ENCODE data around the gene EEF1A2.

Gene EEF1A2

DNA sequence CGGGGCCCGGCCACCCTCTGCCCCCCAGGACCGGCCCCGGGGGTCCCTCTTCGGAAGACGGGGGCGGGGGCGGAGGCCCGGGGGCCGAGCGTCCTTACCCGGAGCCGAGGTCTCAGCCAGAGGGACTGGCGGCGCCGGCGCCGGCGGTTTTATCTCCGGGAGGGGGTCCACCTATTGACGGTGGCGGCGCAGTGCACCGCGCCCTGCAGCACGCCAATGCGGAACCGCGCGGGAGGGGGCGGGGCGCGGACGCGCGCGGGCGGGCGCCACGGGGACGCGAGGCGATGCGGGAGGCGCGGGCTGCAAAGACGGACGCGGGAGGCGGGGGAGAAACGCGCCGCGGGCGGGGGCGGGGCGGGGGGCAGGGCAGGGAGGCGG lies at the start of gene EEF1A2:
Gene EEF1A2, minus strand, starts transcription at position 124 of the 378 bp plus-strand sequence. CDS start 1,320 bp downstream, outside the sequence.
- DNase-seq (ENCODE audit: low read depth in 2 of 2): no peak

- DNase-seq (ENCODE audit: low read depth in 2 of 2): no peak
These were observed 49.7 kb upstream of the EEF1A2 start for GRCh38 chr20:63548542-63548941.

DNA sequence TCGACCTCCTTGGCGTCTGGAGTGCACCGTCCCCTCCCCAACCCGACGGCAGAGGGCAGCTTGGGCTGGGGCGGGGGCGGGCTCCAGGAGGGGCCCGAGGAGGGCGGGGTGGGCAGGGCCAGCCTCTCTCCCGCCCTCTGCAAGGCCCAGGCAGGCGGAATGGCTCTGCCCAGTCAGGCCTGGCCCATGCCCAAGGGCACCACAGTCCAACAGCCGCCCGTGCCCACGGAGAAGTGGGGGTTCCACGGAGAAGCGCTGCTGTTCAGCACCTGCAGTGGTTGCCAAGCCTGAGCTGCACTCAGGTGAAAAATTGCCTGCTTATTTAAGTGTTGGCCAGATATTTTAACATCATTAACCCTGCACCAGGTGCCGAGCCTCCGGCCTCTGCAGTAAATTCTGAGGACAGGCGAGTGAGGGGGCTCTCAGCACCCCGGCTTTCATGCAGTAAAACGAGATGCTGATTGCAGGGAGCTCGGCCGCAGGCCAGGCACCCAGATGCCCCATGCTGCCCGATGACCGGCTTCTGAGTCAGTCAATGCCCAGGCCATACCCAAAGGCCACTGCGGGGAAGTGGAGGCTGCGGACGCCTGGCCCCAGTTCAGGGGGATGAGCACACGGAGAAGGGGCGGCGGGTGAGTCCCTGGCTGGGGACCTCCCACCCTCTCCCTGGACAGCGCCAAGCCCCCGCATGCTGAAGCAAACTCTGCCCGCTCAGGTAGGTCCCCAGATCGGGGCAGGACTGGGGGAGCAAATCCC lies 49.0 kb upstream of the EEF1A2 start, which contains the start of gene SRMS:
Gene SRMS, minus strand, starts transcription at position 25 of the 756 bp plus-strand sequence. CDS start 286 bp downstream, outside the sequence.
- DNase-seq (ENCODE audit: low read depth in 2 of 2): no peak

DNA sequence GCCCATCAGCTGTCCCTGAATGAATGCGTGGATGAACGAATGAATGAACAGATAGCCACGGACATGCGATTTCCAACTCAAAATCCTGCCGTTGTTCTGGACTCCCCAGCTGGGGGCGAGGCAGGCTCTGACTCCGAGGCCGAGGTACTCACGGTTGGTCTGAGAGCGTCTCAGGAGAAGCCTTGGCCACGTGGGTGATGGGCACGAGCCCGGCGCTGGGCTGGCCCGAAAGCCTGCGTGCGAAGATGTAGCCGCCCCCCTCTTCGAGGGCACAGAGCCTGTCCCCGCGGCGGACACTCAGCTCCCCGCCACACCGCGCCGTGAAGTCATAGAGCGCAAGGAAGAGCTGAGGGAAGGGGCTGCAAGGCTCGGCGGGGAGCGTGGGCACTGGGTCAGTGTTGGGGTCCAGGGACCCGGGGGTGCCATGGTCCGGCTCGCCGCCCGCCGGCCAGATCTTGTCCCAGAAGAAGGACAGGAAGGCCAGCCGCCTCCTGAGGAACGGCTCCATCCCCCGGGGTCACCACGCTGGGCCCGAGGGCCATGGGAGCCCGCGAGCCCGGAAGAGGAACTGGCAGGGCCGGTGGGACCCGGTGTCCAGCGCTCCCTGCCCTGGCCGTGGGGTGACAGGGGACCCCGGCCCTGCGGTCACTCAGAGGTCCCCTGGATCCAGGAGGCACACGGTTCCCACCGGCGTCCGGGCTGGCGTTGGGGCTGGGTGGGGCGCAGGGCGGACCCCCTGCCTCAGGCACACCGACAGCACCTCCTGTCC lies 48.3 kb upstream of the EEF1A2 start:
- no peak for DNase-seq (ENCODE audit: low read depth in 2 of 2)

GRCh38 chr20:63546256-63546955 lies 47.5 kb upstream of the EEF1A2 start:
- DNase-seq (ENCODE audit: low read depth in 2 of 2): no peak

DNA sequence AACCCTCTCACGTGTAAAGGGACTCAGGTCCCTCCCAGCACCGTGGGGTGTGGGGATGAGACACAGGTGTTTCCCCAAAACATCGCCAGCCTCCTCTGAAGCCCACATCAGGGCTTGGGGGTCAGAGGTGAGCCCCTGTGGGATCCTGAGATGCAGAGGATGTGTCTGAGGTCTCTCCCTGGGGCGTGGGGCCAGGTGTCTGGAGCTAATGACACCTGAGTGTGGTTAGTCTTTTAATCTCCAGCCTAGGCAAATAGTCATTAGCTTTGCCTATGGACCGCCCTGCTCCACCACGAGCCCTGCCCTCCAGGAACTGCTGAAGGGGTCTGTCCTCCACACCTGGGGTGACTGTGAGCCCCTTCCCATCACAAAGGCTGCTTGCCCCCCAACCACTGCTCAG lies 46.9 kb upstream of the EEF1A2 start:
- DNase-seq (ENCODE audit: low read depth in 2 of 2): no peak

DNA sequence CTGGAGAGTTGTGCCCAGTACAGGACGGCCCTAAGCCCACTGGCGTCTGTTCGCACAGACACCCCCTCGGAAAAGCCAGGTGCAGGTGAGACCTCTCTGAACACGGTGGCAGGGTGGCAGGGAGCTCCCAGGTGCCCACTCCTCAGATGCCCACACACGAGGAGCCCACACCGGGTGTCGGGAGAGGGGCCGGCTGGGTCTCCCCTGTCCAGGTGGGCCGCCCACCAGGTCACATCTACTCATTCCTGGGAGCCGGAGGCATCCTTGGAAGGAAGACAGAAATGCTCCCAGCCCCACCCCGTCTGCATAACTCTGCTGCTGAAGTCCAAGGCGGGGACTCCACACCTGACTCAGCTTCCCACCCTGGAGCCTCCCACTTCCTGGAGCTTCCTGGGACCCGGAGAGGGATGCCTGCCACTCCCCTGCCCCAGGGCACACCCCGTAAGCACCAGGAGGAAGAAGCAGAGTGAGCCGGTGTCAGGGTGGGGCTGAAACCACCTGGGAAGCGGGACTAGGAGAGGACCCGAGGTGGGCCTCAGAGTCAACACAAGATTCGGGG lies 46.2 kb upstream of the EEF1A2 start:
- no peak for DNase-seq (ENCODE audit: low read depth in 2 of 2)

GRCh38 chr20:63544241-63544957 lies 45.5 kb upstream of the EEF1A2 start:
- no peak for DNase-seq (ENCODE audit: low read depth in 2 of 2)

DNA sequence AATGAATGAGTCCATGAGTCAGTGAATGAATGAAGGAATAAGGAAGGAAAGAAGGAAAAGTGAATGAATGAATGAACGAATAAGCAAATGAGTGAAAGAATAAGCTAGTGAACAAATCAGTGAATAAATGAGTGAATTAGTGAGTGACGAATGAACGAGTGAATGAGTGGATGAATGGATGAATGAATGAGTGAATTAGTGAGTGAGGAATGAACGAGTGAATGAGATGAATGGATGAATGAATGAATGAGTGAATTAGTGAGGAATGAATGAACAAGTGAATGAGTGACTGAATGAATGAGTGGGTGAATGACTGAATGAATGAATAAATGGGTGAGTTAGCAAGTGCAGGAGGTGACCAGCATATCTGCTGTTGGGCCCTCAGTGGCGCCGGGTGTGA lies 44.9 kb upstream of the EEF1A2 start:
- DNase-seq (ENCODE audit: low read depth in 2 of 2): no peak

DNA sequence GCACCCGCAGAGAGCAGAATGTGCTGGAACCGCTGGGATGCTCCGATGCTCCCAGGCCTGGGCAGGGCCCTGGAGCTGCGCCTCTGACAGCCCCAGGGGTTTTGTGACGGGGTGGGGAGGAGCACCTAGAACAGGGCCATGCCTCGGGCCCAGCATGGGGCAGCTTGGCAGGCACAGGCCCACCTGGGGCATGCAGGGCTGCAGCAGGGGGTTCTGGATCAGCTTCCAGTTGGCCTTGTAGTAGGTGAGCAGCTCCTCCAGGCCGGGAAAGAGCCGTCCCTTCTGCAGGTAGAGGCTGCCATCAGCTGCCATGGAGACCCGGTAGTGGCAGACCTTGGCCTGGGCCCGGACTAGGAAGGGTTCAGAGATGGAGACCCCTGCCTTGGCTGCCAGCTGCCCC lies 44.2 kb upstream of the EEF1A2 start:
- no peak for DNase-seq (ENCODE audit: low read depth in 2 of 2)

GRCh38 chr20:63542696-63543095 lies 43.8 kb upstream of the EEF1A2 start:
- DNase-seq (ENCODE audit: low read depth in 2 of 2): no peak

DNA sequence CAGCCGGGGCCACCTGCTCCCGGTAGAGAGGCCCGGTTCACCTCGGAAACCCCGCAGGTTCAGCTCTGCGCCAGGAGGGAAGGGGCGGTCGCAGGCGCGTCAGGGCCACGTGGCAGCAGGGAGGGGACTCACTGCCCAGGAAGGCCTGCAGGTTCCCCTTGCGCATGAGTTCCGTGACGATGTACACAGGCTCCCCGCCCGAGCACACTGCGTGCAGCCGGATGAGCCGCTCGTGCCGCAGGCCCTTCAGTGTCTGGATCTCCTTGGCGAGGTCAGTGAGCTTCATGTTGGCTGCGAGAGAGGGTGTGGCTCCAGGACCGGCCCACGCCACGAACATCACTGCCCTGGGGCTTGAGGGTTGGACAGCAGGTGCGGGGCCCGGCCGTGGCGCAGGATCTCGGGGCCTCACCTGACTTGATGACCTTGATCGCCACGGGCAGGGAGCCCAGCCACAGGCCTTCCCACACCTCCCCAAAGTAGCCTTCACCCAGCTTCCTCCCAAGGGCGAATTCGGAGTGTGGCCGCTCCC lies 43.2 kb upstream of the EEF1A2 start:
- DNase-seq (ENCODE audit: low read depth in 2 of 2): no peak

DNA sequence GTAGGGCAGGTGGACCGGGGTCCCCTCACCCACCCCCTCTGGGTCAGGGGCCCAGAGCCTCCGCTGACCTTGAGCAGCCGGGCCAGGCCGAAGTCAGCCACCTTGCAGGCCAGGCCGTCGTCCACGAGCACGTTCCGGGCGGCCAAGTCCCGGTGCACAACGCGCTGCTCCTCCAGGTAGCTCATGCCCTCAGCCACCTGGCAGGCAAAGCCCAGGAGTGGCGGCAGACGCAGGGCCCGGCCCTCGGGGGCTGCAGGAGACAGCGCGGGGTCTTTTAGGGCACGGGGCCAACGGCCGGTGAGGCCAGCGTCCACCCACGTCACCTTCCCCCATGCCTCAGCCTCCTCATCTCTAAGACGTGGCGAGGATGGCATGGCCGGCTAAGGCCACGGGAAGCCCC lies 42.5 kb upstream of the EEF1A2 start:
- DNase-seq (ENCODE audit: low read depth in 2 of 2): no peak

GRCh38 chr20:63540417-63541186 lies 41.7 kb upstream of the EEF1A2 start:
- peak in 1 of 2 donors; percentile 34 for DNase-seq (ENCODE audit: low read depth in 2 of 2)

- DNase-seq (ENCODE audit: low read depth in 2 of 2): no peak
These were observed 40.8 kb upstream of the EEF1A2 start for GRCh38 chr20:63539441-63540370.

GRCh38 chr20:63539092-63539430 lies 40.2 kb upstream of the EEF1A2 start:
- DNase-seq (ENCODE audit: low read depth in 2 of 2): no peak

DNA sequence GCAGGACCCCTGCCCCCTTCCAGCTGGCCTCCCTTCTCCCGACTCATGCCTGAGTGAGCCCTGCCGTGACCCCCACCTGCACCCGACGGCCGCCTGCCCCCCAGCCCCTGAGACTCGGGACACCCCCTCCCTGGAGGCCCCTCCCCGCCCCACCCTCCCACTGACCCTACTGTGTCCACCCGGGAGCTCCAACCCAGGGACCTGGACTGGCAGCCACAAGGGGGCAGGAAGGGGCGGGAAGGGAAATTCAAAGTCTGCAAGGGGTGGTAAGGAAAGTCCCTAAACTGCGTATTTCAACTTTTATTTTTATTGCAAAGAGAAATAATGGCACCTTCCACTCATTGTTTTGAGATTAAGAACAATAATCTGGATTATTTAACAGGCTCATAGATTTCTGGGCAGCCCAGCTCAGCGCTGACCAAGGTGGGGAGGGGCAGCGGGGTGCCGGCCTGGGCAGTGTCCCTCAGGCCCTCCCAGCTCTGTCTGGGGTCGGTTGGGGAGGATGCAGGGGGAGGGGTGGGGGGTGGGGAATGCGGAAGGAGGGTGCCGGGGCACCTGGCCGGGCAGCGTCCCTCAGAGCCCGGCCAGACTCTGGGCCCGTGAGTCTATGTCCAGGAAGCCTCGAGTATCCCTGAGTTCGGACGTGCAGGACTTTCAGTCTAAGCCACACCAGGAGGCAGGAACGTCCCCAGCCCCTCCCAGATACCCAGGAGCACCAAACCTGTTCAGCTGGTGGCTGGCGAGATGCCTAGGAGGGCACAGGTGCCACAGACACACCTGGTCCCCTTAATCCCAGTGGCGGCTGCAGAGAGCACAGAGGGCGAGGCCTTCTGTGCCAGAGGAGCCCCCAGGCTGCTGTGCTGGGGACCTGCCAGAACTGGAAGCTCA lies 39.6 kb upstream of the EEF1A2 start:
- DNase-seq (ENCODE audit: low read depth in 2 of 2): no peak

DNA sequence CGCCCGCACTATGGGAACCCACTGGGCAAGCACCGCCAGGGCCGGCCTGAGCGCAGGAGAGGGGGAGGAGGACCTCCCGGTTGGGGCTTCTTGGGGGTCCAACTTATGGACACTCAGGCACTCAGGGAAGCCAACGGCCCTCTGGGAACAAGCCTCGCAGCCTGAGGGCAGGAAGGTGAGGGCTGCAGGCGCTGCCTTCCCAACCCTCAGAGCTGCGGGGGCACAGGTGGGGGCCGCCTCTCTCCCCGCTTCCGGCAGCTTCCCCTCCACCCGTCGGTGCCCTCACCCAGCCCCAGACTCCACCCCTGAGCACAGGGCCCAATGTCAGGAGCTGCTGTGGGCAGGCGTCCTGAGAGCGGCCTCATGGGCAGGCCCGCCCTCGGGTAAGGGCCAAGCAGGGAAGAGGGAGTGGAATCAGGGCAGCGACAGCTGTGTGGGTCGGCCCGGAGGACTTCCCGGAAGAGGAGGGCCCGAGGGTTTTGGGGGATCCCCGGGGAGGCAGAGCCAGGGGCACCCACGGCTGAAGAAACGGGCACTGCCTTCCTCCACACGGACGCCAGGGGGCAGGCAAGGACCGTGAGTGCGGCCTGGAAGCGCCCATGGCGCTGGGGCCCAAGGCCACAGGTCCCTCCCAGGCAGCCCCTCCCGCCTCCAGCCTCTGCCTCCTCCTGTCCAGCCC lies 38.8 kb upstream of the EEF1A2 start:
- peak; percentile 94 for DNase-seq (ENCODE audit: low read depth in 2 of 2)

All from stimulated activated CD8-positive, alpha-beta memory T cell treated with anti-CD3 and anti-CD28 coated beads, Interleukin-15, amount 100 ng/mL, for 48 hours (primary cell).